Suprapubic skin (tissue), 4 donors: ENCODE measurements around the gene CDC27. TPM values are rescaled to one million over a fixed set of nuclear protein-coding genes. Genes with fewer than 3 reads are reported as not detected.
"Not testable (repeated sequence)": the region's sequence is repeated elsewhere in the genome, so short reads cannot be mapped to it uniquely, and the experiment has no call there.

Experiments
- DNase-seq, 2 donors: peaks; one replicate each; pipeline ENCODE4 v3.0.0-alpha.2; 2019; ENCODE audit warnings: low spot score in 2 of 2
- H3K27ac ChIP-seq: fragments of 200-600 bp; sonication (generic); one replicate; pipeline ENCODE4 v1.5.1; 2019
- H3K27me3 ChIP-seq: fragments of 200-600 bp; sonication (generic); one replicate; pipeline ENCODE4 v1.5.1; 2019
- H3K36me3 ChIP-seq: fragments of 200-600 bp; sonication (generic); one replicate; pipeline ENCODE4 v1.5.1; 2019
- H3K4me1 ChIP-seq: fragments of 200-600 bp; sonication (generic); one replicate; pipeline ENCODE4 v1.5.1; 2019
- H3K4me3 ChIP-seq: fragments of 200-600 bp; sonication (generic); one replicate; pipeline ENCODE4 v1.5.1; 2019; ENCODE audit warnings: mild to moderate bottlenecking
- H3K9me3 ChIP-seq: fragments of 200-600 bp; sonication (generic); one replicate; pipeline ENCODE4 v1.5.1; 2019
- CTCF ChIP-seq, 2 donors: fragments of 200-600 bp in 1 of 2; fragments of 450-650 bp in 1 of 2; sonication (generic) in 1 of 2; IDR thresholded peaks; one replicate each; pipeline ENCODE4 v1.5.1; 2016 to 2019; ENCODE audit warnings: antibody characterized with exemption in 2 of 2, mild to moderate bottlenecking in 1 of 2, moderate library complexity in 1 of 2
- EP300 ChIP-seq: sonication (generic); formaldehyde crosslinking; IDR thresholded peaks from one replicate; pipeline ENCODE4 v1.6.1; 2017; ENCODE audit warnings: antibody characterized with exemption
- POLR2A ChIP-seq, 2 donors: fragments of 450-650 bp; IDR thresholded peaks; one replicate each; pipeline ENCODE4 v1.6.1; 2017; ENCODE audit warnings: antibody characterized with exemption in 2 of 2, mild to moderate bottlenecking in 2 of 2, moderate library complexity in 2 of 2
- POLR2AphosphoS5 ChIP-seq, 3 donors: sonication (generic); formaldehyde crosslinking; IDR thresholded peaks; one replicate each; pipeline ENCODE4 v1.6.1; 2017; ENCODE audit warnings: antibody characterized with exemption in 3 of 3
- WGBS: methylation state at CpG from one replicate; pipeline ENCODE4 v1.1.5; 2018; 5-methylcytosine and 5-hydroxymethylcytosine counted together
- total RNA-seq, 4 donors: library from RNA; depleted of rRNA; stranded (reverse); fragments of >200 nt; gene quantifications; one replicate each; pipeline ENCODE4 v1.1.0, GENCODE V29; 2016

Gene CDC27
- total RNA-seq, 4 donors from 2014 or later: 45.1 to 66.6 (median 52.1) TPM

DNA sequence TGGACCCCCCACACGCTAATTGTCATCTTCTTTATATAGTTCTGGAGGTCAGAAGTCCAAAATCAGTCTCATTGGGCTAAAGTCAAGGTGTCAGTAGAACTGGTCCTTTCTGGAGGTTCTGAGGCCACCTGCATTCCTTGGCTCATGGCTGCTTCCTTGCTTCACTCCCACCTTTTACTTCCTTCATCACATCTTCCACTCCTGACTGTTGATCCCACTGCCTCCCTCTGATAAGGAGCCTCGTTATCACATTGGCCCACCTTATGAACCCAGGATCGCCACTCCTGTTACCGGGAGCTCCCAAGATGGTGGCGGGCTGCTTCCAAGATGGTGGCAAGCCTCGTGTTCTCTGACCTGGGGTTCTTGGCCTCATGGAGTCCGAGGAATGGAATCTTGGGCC lies 83.0 kb downstream of the CDC27 start:
- DNase-seq: no peak
- no peaks in the 10 kb centered on the region for H3K9me3 ChIP-seq
- H3K27me3 ChIP-seq: no peaks in the 10 kb centered on the region
- no peaks in the 10 kb centered on the region for H3K36me3 ChIP-seq
- H3K4me3 ChIP-seq: no peak overlapping the region
- no peak overlapping the region for H3K27ac ChIP-seq
- 95% methylated on average over 7 of the region's 7 CpGs for WGBS
- no peaks in the 10 kb centered on the region for H3K4me1 ChIP-seq
- TF ChIP-seq POLR2AphosphoS5 (IDR thresholded peaks at IDR 0.05) (no peak), CTCF (IDR thresholded peaks at IDR 0.05) (no peak), EP300 (no peak), POLR2A (IDR thresholded peaks at IDR 0.05) (no peak)

GRCh38 chr17:47105246-47105645 lies 83.8 kb downstream of the CDC27 start:
- not testable (repeated sequence) for H3K9me3 ChIP-seq, H3K27ac ChIP-seq, H3K4me1 ChIP-seq, H3K36me3 ChIP-seq, H3K27me3 ChIP-seq, DNase-seq, H3K4me3 ChIP-seq
- 26% methylated on average over 1 of the region's 1 CpG for WGBS

DNA sequence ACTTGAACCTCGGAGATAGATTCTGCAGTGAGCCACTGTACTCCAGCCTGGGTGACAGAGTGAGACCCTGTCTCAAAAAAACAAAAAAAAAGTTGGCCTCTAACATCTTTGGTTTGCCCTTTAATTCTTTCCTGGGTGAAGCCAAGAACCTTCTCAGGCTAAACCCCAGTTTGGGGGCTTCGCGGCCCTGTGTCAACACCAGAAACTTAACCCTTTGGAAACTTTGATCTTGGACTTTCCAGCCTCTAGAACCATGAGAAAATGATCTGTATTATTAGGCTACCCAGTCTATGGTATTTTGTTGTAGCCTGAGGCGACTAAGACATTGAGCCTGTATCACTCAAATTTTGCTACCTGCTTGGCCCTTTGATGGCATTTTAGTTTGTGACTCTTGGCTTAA lies 86.2 kb downstream of the CDC27 start:
- no peak for DNase-seq
- H3K27me3 ChIP-seq: no peaks in the 10 kb centered on the region
- H3K4me1 ChIP-seq: peaks cover 15% of the 10 kb centered on the region
- TF ChIP-seq CTCF (IDR thresholded peaks at IDR 0.05) (no peak), POLR2A (IDR thresholded peaks at IDR 0.05) (no peak), EP300 (no peak), POLR2AphosphoS5 (IDR thresholded peaks at IDR 0.05) (no peak)
- no peak overlapping the region for H3K4me3 ChIP-seq
- no peaks in the 10 kb centered on the region for H3K9me3 ChIP-seq
- no peak overlapping the region for H3K27ac ChIP-seq
- 94% methylated on average over 4 of the region's 4 CpGs for WGBS
- H3K36me3 ChIP-seq: no peaks in the 10 kb centered on the region

GRCh38 chr17:47099987-47100711 lies 88.9 kb downstream of the CDC27 start:
- WGBS: under 1% methylated on average over 22 of the region's 42 CpGs
- peak; percentile 95 to 96 for DNase-seq

GRCh38 chr17:47099451-47099986 lies 89.6 kb downstream of the CDC27 start:
- Histone ChIP-seq H3K36me3 (no peaks in the 10 kb centered on the region), H3K4me3 (peak overlapping the region; percentile 97), H3K9me3 (no peaks in the 10 kb centered on the region), H3K4me1 (peaks cover 22% of the 10 kb centered on the region), H3K27ac (peak overlapping the region; percentile 84), H3K27me3 (no peaks in the 10 kb centered on the region)
- no peak for DNase-seq
- TF ChIP-seq POLR2AphosphoS5 (IDR thresholded peaks at IDR 0.05): no peak
- no peak for TF ChIP-seq CTCF (IDR thresholded peaks at IDR 0.05)
- no peak for TF ChIP-seq POLR2A (IDR thresholded peaks at IDR 0.05)
- no peak for TF ChIP-seq EP300
- 10% methylated on average over 15 of the region's 22 CpGs for WGBS

More at GRCh38 chr17:47099987-47100711, 88.9 kb downstream of the CDC27 start:
- Histone ChIP-seq H3K36me3 (no peaks in the 10 kb centered on the region), H3K4me1 (peaks cover 22% of the 10 kb centered on the region), H3K27me3 (no peaks in the 10 kb centered on the region), H3K9me3 (no peaks in the 10 kb centered on the region), H3K27ac (peak overlapping the region; percentile 84), H3K4me3 (peak overlapping the region; percentile 97)
- TF ChIP-seq CTCF (IDR thresholded peaks at IDR 0.05): no peak
- TF ChIP-seq EP300: no peak
- TF ChIP-seq POLR2AphosphoS5 (IDR thresholded peaks at IDR 0.05): no peak
- no peak for TF ChIP-seq POLR2A (IDR thresholded peaks at IDR 0.05)
